ENCODE results near the gene NOTUM.
"Not testable (repeated sequence)": the region's sequence is repeated elsewhere in the genome, so short reads cannot be mapped to it uniquely, and the experiment has no call there.

Gene NOTUM

GRCh38 chr17:81922566-81923301 lies 38.3 kb downstream of the NOTUM start:
- no peak for DNase-seq

- DNase-seq = no peak
Observed at GRCh38 chr17:81921996-81922565, 38.9 kb downstream of the NOTUM start.

GRCh38 chr17:81921537-81921862 lies 39.5 kb downstream of the NOTUM start:
- no peak for DNase-seq

- DNase-seq = no peak
Observed at GRCh38 chr17:81920612-81921536, 40.1 kb downstream of the NOTUM start.

GRCh38 chr17:81918832-81919545 lies 42.0 kb downstream of the NOTUM start:
- DNase-seq = no peak

- DNase-seq = not testable (repeated sequence)
Observed at GRCh38 chr17:81918333-81918669, 42.7 kb downstream of the NOTUM start.

- DNase-seq = peak; percentile 74
Observed at GRCh38 chr17:81917565-81918332, 43.2 kb downstream of the NOTUM start, which contains the start of gene SIRT7. TSS of gene SIRT7 (minus strand) at chr17:81918176. CDS start at chr17:81918131, 45 bp downstream.

- DNase-seq = no peak
Observed at GRCh38 chr17:81916234-81917001, 44.6 kb downstream of the NOTUM start.

- no peak for DNase-seq
Observed at GRCh38 chr17:81915331-81915730, 45.7 kb downstream of the NOTUM start.

GRCh38 chr17:81914103-81914850 lies 46.7 kb downstream of the NOTUM start:
- DNase-seq = no peak

GRCh38 chr17:81913394-81914102 lies 47.4 kb downstream of the NOTUM start:
- DNase-seq = no peak

- no peak for DNase-seq
Observed at GRCh38 chr17:81912441-81913309, 48.3 kb downstream of the NOTUM start.

- DNase-seq = no peak
Observed at GRCh38 chr17:81911969-81912368, 49.0 kb downstream of the NOTUM start.

GRCh38 chr17:81911277-81911961 lies 49.6 kb downstream of the NOTUM start, which contains the start of gene PCYT2:
TSS of gene PCYT2 (minus strand) at chr17:81911399. CDS start at chr17:81911355, 44 bp downstream.
- peak; percentile 86 for DNase-seq

- DNase-seq = no peak
Observed at GRCh38 chr17:81910840-81911276, 50.1 kb downstream of the NOTUM start.

- no peak for DNase-seq
Observed at GRCh38 chr17:81909966-81910839, 50.8 kb downstream of the NOTUM start.

- DNase-seq = no peak
Observed at GRCh38 chr17:81909231-81909630, 51.8 kb downstream of the NOTUM start.

Data from NCI-H1092 (cell line).